Neutrophil (primary cell): ENCODE measurements around the gene UHRF1.
A peak's percentile ranks its signal among the peaks of the same experiment; 100 is the strongest.
"Not testable (repeated sequence)": the region's sequence is repeated elsewhere in the genome, so short reads cannot be mapped to it uniquely, and the experiment has no call there.

ENCODE experiments used
- H3K27ac ChIP-seq: fragments of 200-600 bp; sonication (generic); 2 replicates; pipeline ENCODE4 v1.5.1; 2016; ENCODE audit warnings: mild to moderate bottlenecking, moderate library complexity
- H3K27me3 ChIP-seq: fragments of 200-600 bp; sonication (generic); 2 replicates; pipeline ENCODE4 v1.6.0; 2016; ENCODE audit warnings: mild to moderate bottlenecking
- H3K36me3 ChIP-seq: fragments of 200-600 bp; sonication (generic); 2 replicates; pipeline ENCODE4 v1.5.1; 2017
- H3K4me1 ChIP-seq, 2 experiments: fragments of 200-600 bp in 1 of 2; sonication (generic) in 1 of 2; 1 replicate in 1 of 2; 2 replicates in 1 of 2; pipeline versions ENCODE4 v1.5.1 to v1.6.1; 2013 to 2016; ENCODE audit warnings: low read depth in 1 of 2, low read length in 1 of 2, mild to moderate bottlenecking in 1 of 2, moderate library complexity in 1 of 2; ENCODE audit not compliant: control insufficient read depth in 1 of 2, insufficient read depth in 1 of 2
- H3K4me3 ChIP-seq, 2 experiments: fragments of 200-600 bp in 1 of 2; sonication (generic) in 1 of 2; 1 replicate in 1 of 2; 2 replicates in 1 of 2; pipeline ENCODE4 v1.5.1; 2013 to 2016; ENCODE audit warnings: low read depth in 1 of 2, low read length in 1 of 2, mild to moderate bottlenecking in 1 of 2, moderate library complexity in 1 of 2
- H3K9me3 ChIP-seq: fragments of 200-600 bp; sonication (generic); 2 replicates; pipeline ENCODE4 v1.5.1; 2016
- TF ChIP-seq, protein P1 (sequence below): fragments of 200-600 bp; sonication (generic); IDR thresholded peaks from 2 replicates; pipeline ENCODE4 v1.5.1; 2016; ENCODE audit warnings: antibody characterized with exemption

Gene UHRF1

GRCh38 chr19:4933528-4933927 lies 24.2 kb downstream of the UHRF1 start:
- H3K4me3 ChIP-seq, result no peak overlapping the region
- TF ChIP-seq, protein P1, sequence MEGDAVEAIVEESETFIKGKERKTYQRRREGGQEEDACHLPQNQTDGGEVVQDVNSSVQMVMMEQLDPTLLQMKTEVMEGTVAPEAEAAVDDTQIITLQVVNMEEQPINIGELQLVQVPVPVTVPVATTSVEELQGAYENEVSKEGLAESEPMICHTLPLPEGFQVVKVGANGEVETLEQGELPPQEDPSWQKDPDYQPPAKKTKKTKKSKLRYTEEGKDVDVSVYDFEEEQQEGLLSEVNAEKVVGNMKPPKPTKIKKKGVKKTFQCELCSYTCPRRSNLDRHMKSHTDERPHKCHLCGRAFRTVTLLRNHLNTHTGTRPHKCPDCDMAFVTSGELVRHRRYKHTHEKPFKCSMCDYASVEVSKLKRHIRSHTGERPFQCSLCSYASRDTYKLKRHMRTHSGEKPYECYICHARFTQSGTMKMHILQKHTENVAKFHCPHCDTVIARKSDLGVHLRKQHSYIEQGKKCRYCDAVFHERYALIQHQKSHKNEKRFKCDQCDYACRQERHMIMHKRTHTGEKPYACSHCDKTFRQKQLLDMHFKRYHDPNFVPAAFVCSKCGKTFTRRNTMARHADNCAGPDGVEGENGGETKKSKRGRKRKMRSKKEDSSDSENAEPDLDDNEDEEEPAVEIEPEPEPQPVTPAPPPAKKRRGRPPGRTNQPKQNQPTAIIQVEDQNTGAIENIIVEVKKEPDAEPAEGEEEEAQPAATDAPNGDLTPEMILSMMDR, result no peak
- H3K4me1 ChIP-seq, result peaks cover 19 to 22% of the 10 kb centered on the region in 2 experiments
- no peaks in the 10 kb centered on the region for H3K27me3 ChIP-seq
- H3K36me3 ChIP-seq, result no peaks in the 10 kb centered on the region
- H3K27ac ChIP-seq, result peak overlapping the region; percentile 81
- H3K9me3 ChIP-seq, result no peaks in the 10 kb centered on the region

DNA sequence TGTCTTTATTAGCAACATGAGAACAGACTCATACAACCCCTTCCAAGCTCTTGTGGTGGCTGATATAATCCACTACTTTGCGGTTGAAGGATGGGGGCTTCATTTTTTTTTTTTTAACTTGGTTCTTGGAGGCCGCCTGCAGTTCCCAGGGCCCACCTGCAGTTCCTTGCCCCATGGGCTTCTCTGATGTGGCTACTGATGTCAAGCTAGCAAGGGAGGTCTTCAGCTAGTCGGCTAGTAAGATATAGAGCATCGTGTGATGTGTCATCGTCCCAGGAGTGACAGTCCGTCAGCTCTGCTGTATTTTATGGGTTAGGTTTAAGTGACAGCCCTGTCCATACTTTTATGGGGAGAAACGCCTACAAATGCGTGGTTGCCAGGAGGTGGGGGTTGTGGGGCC lies 26.1 kb downstream of the UHRF1 start:
- no peaks in the 10 kb centered on the region for H3K27me3 ChIP-seq
- H3K27ac ChIP-seq, result no peak overlapping the region
- no peak overlapping the region for H3K4me3 ChIP-seq
- TF ChIP-seq, protein P1, result no peak
- H3K36me3 ChIP-seq, result no peaks in the 10 kb centered on the region
- H3K4me1 ChIP-seq, result peaks cover 19 to 22% of the 10 kb centered on the region in 2 experiments
- H3K9me3 ChIP-seq, result no peaks in the 10 kb centered on the region

GRCh38 chr19:4937060-4937459 lies 27.8 kb downstream of the UHRF1 start:
- TF ChIP-seq, protein P1, result no peak
- no peaks in the 10 kb centered on the region for H3K27me3 ChIP-seq
- no peaks in the 10 kb centered on the region for H3K36me3 ChIP-seq
- no peaks in the 10 kb centered on the region for H3K9me3 ChIP-seq
- no peak overlapping the region for H3K27ac ChIP-seq
- H3K4me3 ChIP-seq, result no peak overlapping the region
- peaks cover 19 to 22% of the 10 kb centered on the region in 2 experiments for H3K4me1 ChIP-seq

DNA sequence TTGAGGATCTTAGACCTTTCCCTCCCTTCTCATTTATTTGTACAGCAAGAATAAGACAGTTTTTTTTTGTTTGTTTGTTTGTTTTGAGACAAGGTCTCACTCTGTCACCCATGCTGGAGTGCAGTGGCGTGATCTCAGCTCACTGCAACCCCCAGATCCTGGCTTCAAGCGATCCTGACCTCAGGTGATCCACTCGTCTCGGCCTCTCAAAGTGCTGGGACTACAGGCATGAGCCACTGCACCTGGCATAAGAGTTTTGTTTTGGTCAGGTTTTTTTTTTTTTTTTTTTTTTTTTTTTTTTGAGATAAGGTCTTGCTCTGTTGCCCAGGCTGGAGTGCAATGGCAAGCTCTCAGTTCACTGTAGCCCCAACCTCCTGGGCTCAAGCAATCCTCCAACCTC lies 29.2 kb downstream of the UHRF1 start:
- H3K27me3 ChIP-seq, H3K4me3 ChIP-seq, H3K27ac ChIP-seq, H3K36me3 ChIP-seq, H3K9me3 ChIP-seq: not testable (repeated sequence)
- peaks cover 12% of the 10 kb centered on the region in 2 experiments for H3K4me1 ChIP-seq

DNA sequence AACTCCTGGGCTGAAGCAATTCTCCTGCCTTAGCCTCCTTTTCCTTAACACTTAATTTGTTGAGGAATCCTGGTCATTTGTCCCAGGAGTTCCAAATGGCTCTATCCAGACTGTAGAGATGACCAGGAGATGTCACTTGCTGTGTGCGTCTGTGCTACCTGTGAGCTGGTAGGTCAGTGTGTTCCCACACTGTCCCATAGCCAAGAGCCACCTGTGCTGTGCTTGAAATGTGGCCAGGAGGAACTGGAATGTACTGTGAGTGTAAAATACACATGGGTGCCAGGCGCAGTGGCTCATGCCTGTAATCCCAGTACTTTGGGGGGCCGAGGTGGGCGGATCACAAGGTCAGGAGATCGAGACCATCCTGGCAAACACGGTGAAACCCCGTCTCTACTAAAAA lies 30.2 kb downstream of the UHRF1 start:
- TF ChIP-seq, protein P1, result no peak
- H3K4me1 ChIP-seq, result peaks cover 2% of the 10 kb centered on the region in 2 experiments
- H3K9me3 ChIP-seq, result no peaks in the 10 kb centered on the region
- no peaks in the 10 kb centered on the region for H3K27me3 ChIP-seq
- no peak overlapping the region for H3K27ac ChIP-seq
- no peak overlapping the region for H3K4me3 ChIP-seq
- H3K36me3 ChIP-seq, result peaks cover 5% of the 10 kb centered on the region

- H3K4me3 ChIP-seq, H3K27ac ChIP-seq, H3K9me3 ChIP-seq, H3K4me1 ChIP-seq, H3K36me3 ChIP-seq, H3K27me3 ChIP-seq: not testable (repeated sequence)
Observed at GRCh38 chr19:4941638-4942169, 32.4 kb downstream of the UHRF1 start.

GRCh38 chr19:4950650-4951049 lies 41.3 kb downstream of the UHRF1 start:
- H3K36me3 ChIP-seq, H3K9me3 ChIP-seq, H3K27me3 ChIP-seq: not testable (repeated sequence)
- Histone ChIP-seq H3K4me3 (peak overlapping the region in 1 of 2 experiments; percentile 21), H3K27ac (peak overlapping the region; percentile 77), H3K4me1 (peaks cover 19 to 20% of the 10 kb centered on the region in 2 experiments)
